A549 treated with dexamethasone at 1 μM for 4 hours (cell line): ENCODE results near the gene GJD3. TPM values are rescaled to one million over a fixed set of nuclear protein-coding genes. Genes with fewer than 3 reads are reported as not detected.

ENCODE experiments used
- total RNA-seq: library from RNA; stranded (reverse); fragments of 200-300 nt; extraction: Qiagen RNA extraction; gene quantifications from 5 replicates; pipeline ENCODE4 v1.2.3, GENCODE V29; 2022

GJD3 gene
- 0.40 to 0.76 TPM (median 0.71 TPM) in 5 replicates for total RNA-seq

GRCh38 chr17:40364121-40364861 lies at the start of gene GJD3:
Gene GJD3 (minus strand): TSS chr17:40364737. CDS start chr17:40363815, 922 bp downstream.

Other genes starting within 250 kb of the GJD3 start
- gene MSL1, start 242.8 kb downstream of the GJD3 start, total RNA-seq = 57.1 to 69.9 TPM (median 65.9 TPM) in 5 replicates
- 42.2 to 52.5 TPM (median 50.6 TPM) in 5 replicates for gene CASC3, start 224.2 kb downstream of the GJD3 start, total RNA-seq
- gene RAPGEFL1, start 187.3 kb downstream of the GJD3 start, total RNA-seq = 1.7 to 3.1 TPM (median 2.9 TPM) in 5 replicates
- gene WIPF2, start 145.4 kb downstream of the GJD3 start, total RNA-seq = 17.0 to 29.3 TPM (median 26.2 TPM) in 5 replicates
- 48.1 to 56.0 TPM (median 54.6 TPM) in 5 replicates for gene CDC6, start 76.9 kb downstream of the GJD3 start, total RNA-seq
- 40.9 to 55.1 TPM (median 51.4 TPM) in 5 replicates for gene RARA, start 55.6 kb downstream of the GJD3 start, total RNA-seq
- 179 to 230 TPM (median 203 TPM) in 5 replicates for gene TOP2A, start 53.2 kb upstream of the GJD3 start, total RNA-seq
- 2,073 to 3,040 TPM (median 2,640 TPM) in 5 replicates for gene IGFBP4, start 78.7 kb upstream of the GJD3 start, total RNA-seq
- 194 to 318 TPM (median 270 TPM) in 5 replicates for gene TNS4, start 136.9 kb upstream of the GJD3 start, total RNA-seq
- 0.44 to 1.0 TPM (median 0.97 TPM) in 5 replicates for gene CCR7, start 200.7 kb upstream of the GJD3 start, total RNA-seq